Left lung (tissue), 10 donors: Measurements from ENCODE around the gene PLXNB1. TPM values are rescaled to one million over a fixed set of nuclear protein-coding genes. Genes with fewer than 3 reads are reported as not detected.
A peak's percentile ranks its signal among the peaks of the same experiment; 100 is the strongest.

ENCODE experiments used
- ATAC-seq: fragments of 200-7000 bp; cut with Tn5 transposase; one replicate; pipeline ENCODE4 v1.9.1; 2020; ENCODE audit warnings: moderate library complexity
- DNase-seq, 4 donors: peaks; one replicate each; pipeline ENCODE4 v3.0.0-alpha.2; 2013 to 2020
- H3K27ac ChIP-seq, 2 donors: fragments of 200-600 bp; sonication (generic) in 1 of 2; one replicate each; pipeline versions ENCODE4 v1.5.0 to v1.8.0; 2020 to 2021
- H3K27me3 ChIP-seq, 2 donors: fragments of 200-600 bp; sonication (generic) in 1 of 2; one replicate each; pipeline versions ENCODE4 v1.5.0 to v1.8.0; 2020 to 2021
- H3K36me3 ChIP-seq, 2 donors: fragments of 200-600 bp; sonication (generic) in 1 of 2; one replicate each; pipeline versions ENCODE4 v1.5.0 to v1.8.0; 2020 to 2021
- H3K4me1 ChIP-seq, 2 donors: fragments of 200-600 bp; one replicate each; pipeline ENCODE4 v1.8.0; 2021
- H3K4me3 ChIP-seq, 2 donors: fragments of 200-600 bp; sonication (generic) in 1 of 2; one replicate each; pipeline versions ENCODE4 v1.5.0 to v1.8.0; 2020 to 2021; ENCODE audit warnings: mild to moderate bottlenecking in 1 of 2
- H3K9me3 ChIP-seq, 2 donors: fragments of 200-600 bp; sonication (generic) in 1 of 2; one replicate each; pipeline versions ENCODE4 v1.5.0 to v1.8.0; 2020 to 2021
- CTCF ChIP-seq, 2 donors: fragments of 200-600 bp; sonication (generic) in 1 of 2; IDR thresholded peaks; one replicate each; pipeline versions ENCODE4 v1.5.0 to v1.8.0; 2021; ENCODE audit warnings: antibody characterized with exemption in 2 of 2
- intact Hi-C, 2 donors: fragments of 100-400 bp; cut with DNase I; formaldehyde crosslinking; loops; one replicate each; pipeline versions ENCODE4 v1.11.2 to v1.14.2; 2022
- polyA plus RNA-seq, 6 donors: library from polyadenylated mRNA; unstranded; fragments of 120-200 nt; gene quantifications; one replicate each; pipeline ENCODE4 v1.2.1, GENCODE V29; 2013; ENCODE audit not compliant: insufficient read length in 6 of 6
- total RNA-seq, 2 donors: library from RNA; stranded (reverse); fragmentation: NEBNext Ultra II Directional; extraction: Animal tissue kit (Norgen Biotek cat#: 25700); gene quantifications; one replicate each; pipeline ENCODE4 v1.2.1, GENCODE V29; 2021
- donor health status: DM: no; HTN: yes; CAD: no.
- donor health status: DM: no; HTN: no; CAD: no.

Gene PLXNB1
- total and polyA plus RNA-seq, 8 donors: 65.0 to 161 (median 109) TPM

GRCh38 chr3:48371651-48372376 is 58.1 kb downstream of the PLXNB1 start, which contains the start of gene FBXW12:
Gene FBXW12 (plus strand): TSS chr3:48372219. CDS start chr3:48372768, 549 bp downstream.
- intact Hi-C loops: no loop called here
- no peak within 1 kb of the TSS for H3K27ac ChIP-seq

GRCh38 chr3:48370333-48370713 is 59.6 kb downstream of the PLXNB1 start:
- Histone ChIP-seq H3K27ac (no peak overlapping the region), H3K4me1 (no peaks in the 10 kb centered on the region), H3K9me3 (no peaks in the 10 kb centered on the region), H3K4me3 (no peak overlapping the region), H3K27me3 (no peaks in the 10 kb centered on the region), H3K36me3 (no peaks in the 10 kb centered on the region)
- ATAC-seq (no peak), DNase-seq (no peak)
- TF ChIP-seq CTCF (IDR thresholded peaks at IDR 0.05): no peak
- intact Hi-C loops: no loop called here

More at GRCh38 chr3:48371651-48372376, 58.1 kb downstream of the PLXNB1 start, which contains the start of gene FBXW12:
- ATAC-seq (no peak), DNase-seq (no peak)
- no peaks in the 10 kb centered on the region for H3K4me1 ChIP-seq
- no peak for TF ChIP-seq CTCF (IDR thresholded peaks at IDR 0.05)
- no peaks in the 10 kb centered on the region for H3K9me3 ChIP-seq
- H3K4me3 ChIP-seq: no peak within 1 kb of the TSS
- H3K27me3 ChIP-seq: no peaks in the 10 kb centered on the region
- no peaks in the 10 kb centered on the region for H3K36me3 ChIP-seq

- ATAC-seq: no peak
- intact Hi-C loops: no loop called here
- H3K4me1 ChIP-seq: no peaks in the 10 kb centered on the region
- no peaks in the 10 kb centered on the region for H3K27me3 ChIP-seq
- no peaks in the 10 kb centered on the region for H3K36me3 ChIP-seq
- no peak overlapping the region for H3K4me3 ChIP-seq
- no peak for DNase-seq
- no peaks in the 10 kb centered on the region for H3K9me3 ChIP-seq
- TF ChIP-seq CTCF (IDR thresholded peaks at IDR 0.05): no peak
- H3K27ac ChIP-seq: no peak overlapping the region
Observed at GRCh38 chr3:48369693-48370332, 60.1 kb downstream of the PLXNB1 start.

GRCh38 chr3:48367201-48367600 is 62.7 kb downstream of the PLXNB1 start:
- Histone ChIP-seq H3K27ac (no peak overlapping the region), H3K4me1 (no peaks in the 10 kb centered on the region), H3K36me3 (no peaks in the 10 kb centered on the region), H3K27me3 (no peaks in the 10 kb centered on the region), H3K9me3 (peaks cover 0 to 4% of the 10 kb centered on the region in 2 donors), H3K4me3 (no peak overlapping the region)
- intact Hi-C loops: no loop called here
- DNase-seq (peak in 2 of 4 donors; percentile 4 to 33), ATAC-seq (peak; percentile 47)
- no peak for TF ChIP-seq CTCF (IDR thresholded peaks at IDR 0.05)

GRCh38 chr3:48364840-48365239 is 65.0 kb downstream of the PLXNB1 start:
- Histone ChIP-seq H3K4me3 (no peak overlapping the region), H3K4me1 (no peaks in the 10 kb centered on the region), H3K27me3 (no peaks in the 10 kb centered on the region), H3K36me3 (no peaks in the 10 kb centered on the region), H3K9me3 (peaks cover 0 to 15% of the 10 kb centered on the region in 2 donors), H3K27ac (no peak overlapping the region)
- ATAC-seq: no peak
- TF ChIP-seq CTCF (IDR thresholded peaks at IDR 0.05): no peak
- DNase-seq: no peak
- intact Hi-C loops: no loop called here
